OCI-LY7 (cell line): ENCODE measurements around the gene CA5A.

Experiments
- CTCF ChIP-seq: fragments of 200-600 bp; sonication (generic); conservative IDR thresholded peaks from 2 replicates; pipeline ENCODE4 v1.5.1; 2014; ENCODE audit warnings: mild to moderate bottlenecking, antibody characterized with exemption, low read length, moderate library complexity, mixed read lengths
- EZH2phosphoT487 ChIP-seq: fragments of 200-600 bp; sonication (generic); IDR thresholded peaks from 2 replicates; pipeline ENCODE4 v1.6.1; 2018; ENCODE audit warnings: low read depth, borderline replicate concordance, mild to moderate bottlenecking, mixed run types, antibody characterized with exemption, low read length, moderate library complexity, mixed read lengths

GRCh38 chr16:87839542-87840270 is 96.6 kb downstream of the CA5A start:
- TF ChIP-seq CTCF (no peak), EZH2phosphoT487 (no peak)
